ENCODE results near the gene BCL2L11.

BCL2L11 gene

GRCh38 chr2:111145103-111145760 is 24.5 kb downstream of the BCL2L11 start:
- DNase-seq, result no peak

- DNase-seq, result no peak
These were observed 25.2 kb downstream of the BCL2L11 start for GRCh38 chr2:111145951-111146350.

GRCh38 chr2:111148225-111148873 is 27.6 kb downstream of the BCL2L11 start:
- no peak for DNase-seq

GRCh38 chr2:111148925-111149324 is 28.2 kb downstream of the BCL2L11 start:
- no peak for DNase-seq

GRCh38 chr2:111149882-111150455 is 29.3 kb downstream of the BCL2L11 start:
- no peak for DNase-seq

GRCh38 chr2:111154758-111155157 is 34.0 kb downstream of the BCL2L11 start:
- no peak for DNase-seq

- peak; percentile 69 for DNase-seq
These were observed 34.9 kb downstream of the BCL2L11 start for GRCh38 chr2:111155610-111156009.

- no peak for DNase-seq
These were observed 35.8 kb downstream of the BCL2L11 start for GRCh38 chr2:111156529-111156928.

GRCh38 chr2:111157071-111157661 is 36.5 kb downstream of the BCL2L11 start:
- DNase-seq, result peak; percentile 57

GRCh38 chr2:111157798-111158197 is 37.1 kb downstream of the BCL2L11 start:
- peak; percentile 11 for DNase-seq

- no peak for DNase-seq
These were observed 38.9 kb downstream of the BCL2L11 start for GRCh38 chr2:111159641-111160040.

GRCh38 chr2:111160758-111161157 is 40.0 kb downstream of the BCL2L11 start:
- DNase-seq, result no peak

GRCh38 chr2:111161971-111162370 is 41.3 kb downstream of the BCL2L11 start:
- DNase-seq, result peak; percentile 52

- no peak for DNase-seq
These were observed 42.1 kb downstream of the BCL2L11 start for GRCh38 chr2:111162718-111163331.

GRCh38 chr2:111164078-111164477 is 43.4 kb downstream of the BCL2L11 start:
- DNase-seq, result no peak

- no peak for DNase-seq
These were observed 44.4 kb downstream of the BCL2L11 start for GRCh38 chr2:111165084-111165483.

GRCh38 chr2:111166115-111166514 is 45.4 kb downstream of the BCL2L11 start:
- DNase-seq, result no peak

- DNase-seq, result no peak
These were observed 46.6 kb downstream of the BCL2L11 start for GRCh38 chr2:111167076-111167862.

GRCh38 chr2:111167863-111168162 is 47.1 kb downstream of the BCL2L11 start:
- DNase-seq, result no peak

GRCh38 chr2:111168528-111169239 is 48.0 kb downstream of the BCL2L11 start:
- DNase-seq, result no peak

- DNase-seq, result no peak
These were observed 48.6 kb downstream of the BCL2L11 start for GRCh38 chr2:111169268-111169667.

- no peak for DNase-seq
These were observed 49.2 kb downstream of the BCL2L11 start for GRCh38 chr2:111169924-111170323.

Measured in DMS153 (cell line).